Panc1 (cell line): ENCODE measurements around the gene PAIP1. TPM values are rescaled to one million over a fixed set of nuclear protein-coding genes. Genes with fewer than 3 reads are reported as not detected.

Experiments
- ATAC-seq: fragments of 200-7000 bp; cut with Tn5 transposase; 2 replicates; pipeline ENCODE4 v1.9.1; 2020; ENCODE audit warnings: mild to moderate bottlenecking, moderate library complexity
- BruUV-seq: library from RNA; stranded (reverse); fragments of 400-500 nt; replicated peaks from 2 replicates; lab custom pipeline; 2021; lab: Mats Ljungman, UMichigan
- CTCF ChIA-PET: fragments of 300-600 bp; sonication (Branson Sonifier 250); formaldehyde crosslinking; loops from one replicate; lab custom pipeline; 2022; ENCODE audit warnings: antibody characterized with exemption; lab: Charles Lee
- POLR2A ChIA-PET: fragments of 300-600 bp; sonication (Branson Sonifier 250); formaldehyde crosslinking; loops from one replicate; lab custom pipeline; 2022; ENCODE audit warnings: antibody characterized with exemption; lab: Charles Lee
- DNase-seq: peaks from one replicate; pipeline ENCODE4 v3.0.0-alpha.2; 2010; ENCODE audit warnings: low read depth, low spot score
- H3K27ac ChIP-seq: 2 replicates; pipeline ENCODE4 v1.5.1; 2011; ENCODE audit warnings: mild to moderate bottlenecking, low read length, inconsistent platforms
- H3K27me3 ChIP-seq: fragments of 200-500 bp; sonication (Bioruptor generic); 2 replicates; pipeline ENCODE4 v1.6.0; 2014; ENCODE audit warnings: low read length, inconsistent platforms; ENCODE audit not compliant: control insufficient read depth, insufficient read depth
- H3K36me3 ChIP-seq: fragments of 200-500 bp; sonication (Bioruptor generic); 2 replicates; pipeline ENCODE4 v1.5.1; 2014; ENCODE audit warnings: inconsistent platforms, mild to moderate bottlenecking, low read length, moderate library complexity; ENCODE audit not compliant: control insufficient read depth, insufficient read depth
- H3K4me1 ChIP-seq: 2 replicates; pipeline ENCODE4 v1.5.1; 2011; ENCODE audit warnings: inconsistent platforms, mild to moderate bottlenecking, low read length, moderate library complexity; ENCODE audit not compliant: control insufficient read depth, insufficient read depth
- H3K4me3 ChIP-seq, 2 experiments: 2 replicates each; pipeline ENCODE4 v1.5.1; 2011 to 2012; ENCODE audit warnings: low read depth in 2 of 2, low read length in 2 of 2, mild to moderate bottlenecking in 2 of 2, inconsistent platforms in 1 of 2, moderate library complexity in 1 of 2
- H3K9me3 ChIP-seq: fragments of 200-500 bp; sonication (Bioruptor generic); 2 replicates; pipeline ENCODE4 v1.5.1; 2014; ENCODE audit warnings: low read depth, mild to moderate bottlenecking, inconsistent platforms, low read length, moderate library complexity; ENCODE audit not compliant: control insufficient read depth, insufficient read depth
- CTCF ChIP-seq: fragments of 450-650 bp; IDR thresholded peaks from 2 replicates; pipeline ENCODE4 v1.5.1; 2017; ENCODE audit warnings: mild to moderate bottlenecking
- POLR2AphosphoS5 ChIP-seq: IDR thresholded peaks from 2 replicates; pipeline ENCODE4 v1.6.1; 2012; ENCODE audit warnings: mild to moderate bottlenecking, low read depth, low read length, moderate library complexity
- REST ChIP-seq, 2 experiments: IDR thresholded peaks; 2 replicates each; pipeline ENCODE4 v1.6.1; 2011 to 2012; ENCODE audit warnings: low read depth in 2 of 2, control low read depth in 1 of 2, low read length in 1 of 2, mild to moderate bottlenecking in 1 of 2, moderate library complexity in 1 of 2; ENCODE audit not compliant: insufficient read depth in 1 of 2
- SIN3A ChIP-seq: IDR thresholded peaks from 2 replicates; pipeline ENCODE4 v1.6.1; 2012; ENCODE audit warnings: low read depth, mild to moderate bottlenecking, low read length, moderate library complexity, borderline replicate concordance; ENCODE audit not compliant: insufficient read depth
- TCF7L2 ChIP-seq: IDR thresholded peaks from 2 replicates; pipeline ENCODE4 v1.6.1; 2011; ENCODE audit warnings: mild to moderate bottlenecking, low read depth, low read length, inconsistent platforms
- in situ Hi-C: cut with HindIII; loops from 2 replicates; pipeline ENCODE4 v1.10.0; 2016; ENCODE audit warnings: low sequenced_read_pairs, low pct_unique_long_range_greater_than_20kb
- intact Hi-C: fragments of 100-400 bp; cut with micrococcal nuclease; formaldehyde crosslinking; loops from one replicate; pipeline ENCODE4 v1.10.0; 2022; ENCODE audit not compliant: unreplicated experiment
- total RNA-seq: library from RNA; stranded (reverse); gene quantifications from one replicate; pipeline ENCODE4 v1.2.1, GENCODE V29; 2021; ENCODE audit not compliant: unreplicated experiment

Gene PAIP1
- total RNA-seq, 1 experiment from 2014 or later: 127 TPM

GRCh38 chr5:43523662-43524072 is 33.2 kb downstream of the PAIP1 start:
- Histone ChIP-seq H3K27ac (no peak overlapping the region), H3K4me1 (no peaks in the 10 kb centered on the region), H3K4me3 (no peak overlapping the region), H3K9me3 (no peaks in the 10 kb centered on the region), H3K36me3 (peaks cover 19% of the 10 kb centered on the region), H3K27me3 (no peaks in the 10 kb centered on the region)
- no peak for DNase-seq
- intact Hi-C loops: no loop called here
- no TSS peak for BruUV-seq
- peak; percentile 56; the same call in 1 of the 2 replicates for ATAC-seq
- in situ Hi-C loops: no loop called here
- TF ChIP-seq TCF7L2 (no peak), POLR2AphosphoS5 (no peak), SIN3A (no peak), REST (IDR thresholded peaks at IDR 0.05; ENCODE audit: insufficient read depth in 1 of 2, low read depth in 2 of 2, low read length in 1 of 2) (no peak), CTCF (no peak)
- CTCF ChIA-PET: no interaction called here
- POLR2A ChIA-PET: interaction anchor here (1.1 kb wide), 1 partner anchor 17 kb away, joined by 4 read pairs; no protein-coding TSS in a partner anchor

- Histone ChIP-seq H3K27me3 (no peaks in the 10 kb centered on the region), H3K36me3 (peaks cover 4% of the 10 kb centered on the region), H3K27ac (no peak overlapping the region), H3K4me1 (peaks cover 4% of the 10 kb centered on the region), H3K9me3 (no peaks in the 10 kb centered on the region), H3K4me3 (no peak overlapping the region)
- intact Hi-C loops (no loop called here), in situ Hi-C loops (no loop called here)
- no TSS peak for BruUV-seq
- DNase-seq (no peak), ATAC-seq (no peak)
- TF ChIP-seq REST (IDR thresholded peaks at IDR 0.05; ENCODE audit: insufficient read depth in 1 of 2, low read depth in 2 of 2, low read length in 1 of 2): no peak
- no peak for TF ChIP-seq TCF7L2
- no peak for TF ChIP-seq CTCF
- TF ChIP-seq SIN3A: no peak
- TF ChIP-seq POLR2AphosphoS5: no peak
- POLR2A ChIA-PET: interaction anchor here (0.6 kb wide), 1 partner anchor 274 kb away, joined by 3 read pairs; no protein-coding TSS in a partner anchor
- CTCF ChIA-PET: no interaction called here
Measured at GRCh38 chr5:43520615-43521014, 36.3 kb downstream of the PAIP1 start.
